ENCODE measurements around the gene OR2J1. TPM values are rescaled to one million over a fixed set of nuclear protein-coding genes. Genes with fewer than 3 reads are reported as not detected.

Gene OR2J1
- total and polyA plus RNA-seq, 9 of the 15 experiments (the other 6 are each of a cell fraction or from before 2014, with no cell fraction given), result not detected

DNA sequence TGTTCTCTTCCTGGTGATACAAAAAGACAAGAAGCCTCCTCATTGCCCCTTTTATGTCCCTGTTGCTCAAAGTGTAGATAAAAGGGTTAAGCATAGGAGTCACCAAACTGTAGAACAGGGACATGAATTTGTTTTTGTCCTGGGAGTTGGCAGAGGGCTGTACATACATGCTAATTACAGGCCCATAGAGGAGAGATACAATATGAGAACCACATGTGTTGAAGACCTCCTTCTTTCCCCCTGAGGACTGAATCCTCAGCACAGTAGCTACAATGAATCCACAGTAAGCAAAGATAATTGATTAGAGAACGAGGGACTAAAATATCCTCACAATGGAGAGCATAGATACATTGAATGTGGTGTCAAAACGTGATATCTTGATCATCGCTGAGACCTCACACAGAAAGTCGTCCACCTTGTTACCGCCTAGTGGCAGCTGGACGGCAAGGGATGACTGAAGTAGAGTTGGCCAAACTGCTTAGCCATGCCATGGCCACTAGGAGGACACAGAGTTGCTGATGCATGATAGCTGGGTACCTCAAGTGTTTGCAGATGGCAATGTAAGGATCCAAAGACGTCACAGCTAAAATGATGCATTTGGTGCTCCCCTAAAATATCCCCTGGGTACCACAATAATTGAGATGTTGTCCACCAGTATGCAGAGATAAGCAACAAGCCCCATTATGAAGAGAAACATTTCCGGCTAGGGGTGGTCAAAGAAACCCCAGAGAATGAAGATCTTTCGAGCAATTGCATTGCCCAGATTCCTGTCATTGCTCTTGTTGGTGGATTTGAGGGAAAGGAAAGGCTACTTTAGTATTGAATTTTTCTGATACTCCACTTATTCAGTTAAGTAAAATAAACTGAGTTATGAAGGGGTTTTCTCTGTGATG, 27.2 kb upstream of the OR2J1 start (continued):
- no peak for TF ChIP-seq BCL6 (CRISPR knock-in tag; IDR thresholded peaks at IDR 0.05)
- TF ChIP-seq ARNT (IDR thresholded peaks at IDR 0.05), result no peak
- TF ChIP-seq ZNF354B (CRISPR knock-in tag; IDR thresholded peaks at IDR 0.05), result no peak
- no peak for TF ChIP-seq PBX2 (CRISPR knock-in tag; IDR thresholded peaks at IDR 0.05; ENCODE audit: low read depth)
- TF ChIP-seq PBX2 (tag; conservative IDR thresholded peaks at IDR 0.05; ENCODE audit: low read depth), result no peak

- no peak overlapping the region for H3K9ac ChIP-seq (ENCODE audit: insufficient read depth in 1 of 2, low read depth in 2 of 2, low read length in 2 of 2)
- DNase-seq (ENCODE audit: extremely low read depth in 1 of 4, low spot score in 3 of 4) (no peak), ATAC-seq (no peak), FAIRE-seq (no peak)
- H3K4me1 ChIP-seq (replicated peaks in 1 of 2; ENCODE audit: control insufficient read depth in 2 of 2, insufficient read depth in 2 of 2, low read length in 2 of 2), result no peaks in the 10 kb centered on the region
- TF ChIP-seq, protein P1, sequence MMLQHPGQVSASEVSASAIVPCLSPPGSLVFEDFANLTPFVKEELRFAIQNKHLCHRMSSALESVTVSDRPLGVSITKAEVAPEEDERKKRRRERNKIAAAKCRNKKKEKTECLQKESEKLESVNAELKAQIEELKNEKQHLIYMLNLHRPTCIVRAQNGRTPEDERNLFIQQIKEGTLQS (IDR thresholded peaks at IDR 0.05), result peak; percentile 55
- TF ChIP-seq, protein P1 (CRISPR knock-in tag; conservative IDR thresholded peaks at IDR 0.05), result no peak
- TF ChIP-seq CEBPG (CRISPR knock-in tag; IDR thresholded peaks at IDR 0.05), result no peak
- peak; percentile 48 to 78; a peak in 3 of 4 replicates for TF ChIP-seq CEBPG (tag; conservative IDR thresholded peaks at IDR 0.05 in 1 of 2, IDR thresholded peaks at IDR 0.05 in 1 of 2)
- no peak for TF ChIP-seq EP300 (IDR thresholded peaks at IDR 0.05; ENCODE audit: low read length)
- no peak for TF ChIP-seq TBL1XR1 (IDR thresholded peaks at IDR 0.05; ENCODE audit: low read length in 2 of 2)
- H3K9me3 ChIP-seq (replicated peaks; ENCODE audit: control insufficient read depth, insufficient read depth, low read depth, low read length), result no peaks in the 10 kb centered on the region
- no peak overlapping the region for H2AFZ ChIP-seq (ENCODE audit: low read depth, low read length)
- H3K79me2 ChIP-seq (ENCODE audit: control insufficient read depth, insufficient read depth, low read length), result no peaks in the 10 kb centered on the region
- H3K9me1 ChIP-seq (ENCODE audit: control insufficient read depth, insufficient read depth, low read length), result no peaks in the 10 kb centered on the region
- in situ Hi-C loops (cut with MboI) (no loop called here), intact Hi-C loops (cut with micrococcal nuclease) (no loop called here)
- POLR2A ChIA-PET, result no interaction called here
- H4K20me1 ChIP-seq (replicated peaks; ENCODE audit: control insufficient read depth, insufficient read depth, low read length), result no peaks in the 10 kb centered on the region
- H3K27ac ChIP-seq (ENCODE audit: extremely low read depth, low read depth, low read length), result no peak overlapping the region
- no peaks in the 10 kb centered on the region for H3K36me3 ChIP-seq (ENCODE audit: control insufficient read depth, insufficient read depth, low read length)
- WGBS (ENCODE audit: insufficient coverage, low coverage, missing lambda C conversion rate), result 6% methylated on average over 1 of the region's 1 CpG
- H3K27me3 ChIP-seq (ENCODE audit: control insufficient read depth in 2 of 2, insufficient read depth in 2 of 2, low read length in 2 of 2), result peaks cover 9 to 10% of the 10 kb centered on the region in 2 experiments
- H3K4me3 ChIP-seq, result no peak overlapping the region
- CTCF ChIA-PET (ENCODE audit: low intra/inter-chr PET ratio), result no interaction called here
- H3K4me2 ChIP-seq (ENCODE audit: insufficient read depth, low read length), result no peak overlapping the region
- no TSS peak for BruUV-seq (replicated peaks)
Measured at GRCh38 chr6:29079203-29079602, 20.1 kb upstream of the OR2J1 start.

Measured in K562 (cell line).